Activated T-cell treated with anti-CD3 and anti-CD28 coated beads for 24 hours (primary cell): Measurements from ENCODE around the gene VPS36.
"Not testable (repeated sequence)": the region's sequence is repeated elsewhere in the genome, so short reads cannot be mapped to it uniquely, and the experiment has no call there.

Experiments
- DNase-seq: peaks from one replicate; pipeline ENCODE4 v3.0.0-alpha.2; 2020; ENCODE audit warnings: low read depth

Gene VPS36, protein sequence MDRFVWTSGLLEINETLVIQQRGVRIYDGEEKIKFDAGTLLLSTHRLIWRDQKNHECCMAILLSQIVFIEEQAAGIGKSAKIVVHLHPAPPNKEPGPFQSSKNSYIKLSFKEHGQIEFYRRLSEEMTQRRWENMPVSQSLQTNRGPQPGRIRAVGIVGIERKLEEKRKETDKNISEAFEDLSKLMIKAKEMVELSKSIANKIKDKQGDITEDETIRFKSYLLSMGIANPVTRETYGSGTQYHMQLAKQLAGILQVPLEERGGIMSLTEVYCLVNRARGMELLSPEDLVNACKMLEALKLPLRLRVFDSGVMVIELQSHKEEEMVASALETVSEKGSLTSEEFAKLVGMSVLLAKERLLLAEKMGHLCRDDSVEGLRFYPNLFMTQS

DNA sequence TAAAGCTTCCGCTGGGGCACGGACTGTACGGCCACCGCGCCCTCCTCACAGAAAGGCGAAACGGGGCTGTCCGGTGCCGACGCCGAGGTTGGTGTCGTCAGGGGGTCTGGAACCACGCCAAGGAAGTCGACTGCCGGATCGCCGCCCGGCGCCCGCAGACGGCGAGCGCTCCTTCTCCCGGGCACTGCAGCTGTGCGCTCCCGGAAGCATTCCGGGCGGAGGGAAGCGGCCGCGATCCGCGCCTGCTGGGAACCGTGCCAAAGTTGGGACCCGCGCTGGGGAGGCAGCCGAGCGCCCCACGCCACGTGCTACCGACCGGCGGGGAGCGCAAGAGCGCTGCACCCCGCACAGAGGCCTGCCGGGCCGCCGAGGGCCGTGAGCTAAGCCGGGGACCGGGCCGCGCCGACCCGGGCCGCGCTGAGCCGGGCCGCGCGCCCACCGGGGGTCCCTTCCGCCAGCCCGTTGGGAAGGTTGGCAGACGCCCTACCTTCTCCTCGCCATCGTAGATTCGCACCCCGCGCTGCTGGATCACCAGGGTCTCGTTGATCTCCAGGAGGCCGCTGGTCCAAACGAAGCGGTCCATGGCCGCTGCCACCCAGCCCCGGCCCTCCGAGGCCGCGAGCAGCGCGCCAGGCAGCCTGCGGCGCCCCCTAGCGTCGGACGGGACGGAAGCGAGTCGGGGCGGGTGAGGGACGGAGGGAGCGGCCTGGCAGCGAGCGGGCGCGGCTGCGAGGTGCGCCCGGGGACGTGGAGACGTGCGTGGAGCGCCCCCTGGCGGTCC, at the start of gene VPS36:
Gene VPS36 (minus strand): TSS at position 623 of the 781 bp plus-strand sequence. CDS start 40 bp downstream, at position 583.
- DNase-seq, result peak; percentile 94

DNA sequence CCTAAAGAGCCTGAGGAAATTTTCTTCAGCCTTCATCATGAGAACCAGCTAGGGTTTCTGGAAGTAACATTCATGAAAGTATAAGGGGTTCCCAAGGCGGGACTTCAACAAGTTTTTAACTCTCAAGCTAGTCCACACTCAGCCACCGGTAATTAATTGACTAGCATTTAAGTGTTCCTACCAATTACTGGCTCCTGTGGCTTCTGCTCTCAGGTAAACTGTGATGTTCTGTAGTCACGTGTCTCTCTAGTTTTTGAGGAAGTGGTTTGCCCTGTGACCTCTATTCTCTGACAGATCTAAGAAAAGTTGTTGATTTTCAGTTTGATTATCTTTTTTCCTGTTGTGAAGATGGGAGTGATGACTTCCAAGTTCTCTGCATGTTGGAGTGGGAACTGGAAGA, 47.5 kb upstream of the VPS36 start:
- DNase-seq, result not testable (repeated sequence)

DNA sequence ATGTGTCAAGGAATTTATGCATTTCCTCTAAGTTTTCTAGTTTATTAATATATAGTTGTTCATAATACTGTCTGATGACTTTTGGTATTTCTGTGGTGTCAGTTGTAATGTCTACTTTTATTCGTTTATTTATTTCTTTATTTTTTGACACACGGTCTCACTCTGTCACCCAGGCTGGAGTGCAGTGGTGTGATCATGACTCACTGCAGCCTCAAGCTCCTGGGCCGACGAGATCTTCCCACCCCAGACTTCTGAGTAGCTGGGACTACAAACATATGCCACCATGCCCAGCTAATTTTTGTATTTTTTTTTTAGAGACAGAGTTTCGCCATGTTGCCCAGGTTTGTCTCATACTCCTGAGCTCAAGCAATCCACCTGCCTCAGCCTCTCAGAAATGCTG, 43.8 kb upstream of the VPS36 start:
- DNase-seq, result not testable (repeated sequence)

DNA sequence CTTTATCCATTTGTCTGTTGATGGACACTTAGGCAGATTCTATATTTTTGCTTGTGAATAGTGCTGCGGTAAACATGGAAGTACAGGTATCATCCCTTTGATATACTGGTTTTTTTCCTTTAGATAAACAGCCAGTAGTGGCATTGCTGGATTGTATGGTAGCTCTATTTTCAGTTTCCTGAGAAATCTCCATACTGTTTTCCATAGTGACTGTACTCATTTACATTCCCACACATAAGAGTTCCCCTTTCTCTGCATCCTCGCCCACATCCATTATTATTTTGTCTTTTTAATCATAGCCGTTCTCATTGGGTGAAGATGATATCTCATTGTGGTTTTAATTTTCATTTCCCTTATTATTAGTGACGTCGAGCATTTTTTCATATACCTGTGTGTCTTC, 40.6 kb upstream of the VPS36 start:
- not testable (repeated sequence) for DNase-seq

DNA sequence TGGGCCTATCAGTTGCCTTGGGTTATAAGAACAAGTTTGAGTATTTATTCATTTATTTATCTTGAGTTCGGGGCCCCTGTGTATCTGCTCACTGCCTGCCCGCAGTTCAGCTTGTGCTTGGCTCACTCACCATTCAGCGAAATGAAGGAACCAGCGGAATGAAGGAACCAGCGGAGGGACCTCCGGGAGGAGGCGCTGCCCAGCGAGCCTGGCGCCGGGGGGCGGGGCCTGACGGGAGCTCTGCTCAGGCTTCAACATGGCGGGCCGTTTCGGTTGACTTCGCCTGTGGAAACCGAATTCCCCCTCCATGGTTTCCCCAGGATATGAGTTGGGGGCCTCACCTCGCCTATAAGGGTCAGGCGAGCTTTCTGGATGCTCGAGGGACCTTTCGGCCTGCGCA, 38.3 kb upstream of the VPS36 start:
- not testable (repeated sequence) for DNase-seq

DNA sequence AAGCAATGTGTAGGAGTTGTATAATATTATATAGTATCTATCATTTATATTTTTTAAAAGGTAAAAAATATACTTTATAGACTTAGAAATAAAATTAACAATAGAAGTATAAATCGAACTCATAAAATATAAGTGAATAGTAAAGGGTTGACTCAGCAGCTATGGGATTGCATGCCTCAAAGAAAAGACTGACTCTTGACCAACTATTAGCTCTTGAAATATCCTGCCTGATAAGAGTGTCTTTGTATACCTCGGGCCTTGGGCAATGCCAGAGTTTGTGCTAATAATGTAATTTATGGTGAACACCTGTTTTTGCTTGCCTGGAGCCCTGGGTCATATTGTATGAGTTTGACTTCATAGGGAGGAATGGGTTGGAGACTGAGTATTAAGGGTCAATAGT, 36.6 kb upstream of the VPS36 start:
- not testable (repeated sequence) for DNase-seq

DNA sequence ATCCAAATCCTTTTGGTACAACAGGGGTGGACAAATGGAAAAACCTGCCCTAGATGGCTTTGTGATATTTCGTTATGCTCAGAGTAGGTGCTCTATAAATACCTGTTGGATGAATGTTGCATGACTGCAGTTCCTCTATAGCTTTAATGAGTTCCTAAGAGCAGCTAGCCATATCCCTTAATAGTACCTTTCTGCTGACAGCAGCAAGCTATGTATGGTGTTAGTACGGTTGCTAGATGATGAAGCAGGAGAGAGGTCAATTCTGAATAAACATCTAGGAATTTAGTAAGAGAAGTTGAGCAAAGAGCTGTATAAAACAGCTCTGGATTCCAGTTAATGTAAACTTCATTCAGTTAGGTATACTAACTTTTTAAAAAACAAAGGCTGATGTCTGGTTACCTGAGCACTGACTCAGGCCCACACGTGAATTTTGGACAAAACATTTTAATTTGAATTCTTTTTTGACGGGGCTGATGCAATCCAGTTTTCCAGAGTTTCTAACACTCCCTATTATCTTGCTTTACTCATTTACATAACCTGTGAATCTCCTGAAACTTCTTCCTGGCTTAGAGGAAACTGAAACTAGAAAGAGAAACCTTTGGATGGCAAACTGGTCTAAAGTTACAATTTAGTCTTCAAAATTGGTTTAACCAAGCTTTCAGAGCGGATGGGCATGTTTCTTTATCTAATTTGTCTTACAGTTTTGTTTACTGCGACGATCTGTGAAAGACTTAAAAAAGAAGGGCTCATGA, 30.4 kb upstream of the VPS36 start:
- not testable (repeated sequence) for DNase-seq

DNA sequence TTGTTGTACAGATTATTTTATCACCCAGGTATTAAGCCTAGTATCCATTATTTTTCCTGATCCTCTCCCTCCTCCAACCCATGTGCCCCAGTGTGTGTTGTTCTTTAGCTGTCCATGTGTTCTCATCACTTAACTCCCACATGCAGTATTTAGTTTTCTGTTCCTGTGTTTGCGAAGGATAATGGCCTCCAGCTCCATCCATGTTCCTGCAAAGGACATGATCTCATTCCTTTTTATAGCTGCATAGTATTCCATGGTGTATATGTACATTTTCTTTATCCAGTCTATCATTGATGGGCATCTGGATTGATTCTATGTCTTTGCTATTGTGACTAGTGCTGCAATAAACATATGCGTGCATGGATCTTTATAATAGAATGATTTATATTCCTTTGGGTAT, 18.1 kb upstream of the VPS36 start:
- not testable (repeated sequence) for DNase-seq

DNA sequence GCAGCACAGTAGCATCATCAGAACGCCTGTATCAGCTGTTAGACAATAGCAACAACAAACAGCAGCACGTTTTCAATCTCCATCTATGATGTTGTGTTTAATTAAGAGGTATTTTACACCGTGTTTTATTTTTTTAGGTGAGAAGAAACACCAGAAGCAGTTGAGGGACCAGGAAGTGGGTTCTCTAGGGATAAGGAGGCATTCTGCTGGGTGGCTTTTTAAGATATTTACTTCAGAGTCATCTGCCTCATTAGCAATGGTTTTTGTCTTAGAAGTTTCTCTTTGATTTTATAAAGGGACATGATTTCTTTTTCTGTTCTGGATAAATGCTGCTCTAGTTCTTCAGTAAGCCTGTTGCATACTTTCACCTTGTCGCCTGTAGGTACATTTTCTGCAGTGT, 13.1 kb upstream of the VPS36 start:
- no peak for DNase-seq

DNA sequence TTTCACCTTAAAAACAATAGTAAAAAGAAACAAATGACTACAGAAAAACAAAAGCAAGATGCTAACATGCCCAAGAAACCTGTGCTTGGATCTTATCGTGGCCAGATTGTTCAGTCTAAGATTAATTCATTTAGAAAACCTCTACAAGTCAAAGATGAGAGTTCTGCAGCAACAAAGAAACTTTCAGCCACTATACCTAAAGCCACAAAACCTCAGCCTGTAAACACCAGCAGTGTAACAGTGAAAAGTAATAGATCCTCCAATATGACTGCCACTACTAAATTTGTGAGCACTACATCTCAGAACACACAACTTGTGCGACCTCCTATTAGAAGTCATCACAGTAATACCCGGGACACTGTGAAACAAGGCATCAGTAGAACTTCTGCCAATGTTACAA, 10.8 kb upstream of the VPS36 start:
- no peak for DNase-seq

DNA sequence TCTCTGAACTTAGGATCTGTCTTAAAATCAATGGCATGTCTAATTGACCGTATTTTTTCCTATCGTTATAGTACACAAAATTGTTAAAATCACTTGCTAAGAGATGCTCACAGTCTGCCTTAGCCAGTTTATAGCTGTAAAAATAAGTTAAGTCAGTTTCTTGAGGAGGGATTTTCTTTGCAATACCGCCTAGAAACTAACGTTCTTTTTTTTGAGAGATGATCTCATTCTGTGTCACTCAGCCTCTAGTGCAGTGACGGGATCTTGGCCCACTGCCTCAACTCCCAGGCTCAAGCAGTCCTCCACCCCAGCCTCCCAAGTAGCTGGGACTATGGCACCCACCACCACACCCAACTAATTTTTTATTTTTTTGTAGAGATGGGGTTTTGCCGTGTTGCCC, 9.2 kb upstream of the VPS36 start:
- no peak for DNase-seq

DNA sequence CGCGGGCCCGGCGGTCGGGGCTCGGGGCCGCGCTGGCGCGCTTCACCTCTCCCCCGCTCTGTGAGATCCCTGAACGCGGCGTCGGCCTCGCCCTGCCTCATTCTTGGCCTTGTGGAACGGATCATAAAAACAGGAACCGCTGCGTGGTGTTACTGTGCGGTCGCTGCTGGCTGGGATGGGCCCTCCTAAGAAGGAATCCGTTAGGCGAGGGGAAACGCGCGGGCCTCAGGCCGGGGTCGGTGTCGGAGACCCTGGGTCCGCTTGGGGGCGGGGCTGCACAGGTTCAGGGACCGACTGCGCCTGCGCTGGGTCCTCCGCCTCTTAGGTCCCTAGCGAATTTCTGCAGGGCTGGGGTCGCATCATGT, 5.2 kb upstream of the VPS36 start:
- peak; percentile 71 for DNase-seq

DNA sequence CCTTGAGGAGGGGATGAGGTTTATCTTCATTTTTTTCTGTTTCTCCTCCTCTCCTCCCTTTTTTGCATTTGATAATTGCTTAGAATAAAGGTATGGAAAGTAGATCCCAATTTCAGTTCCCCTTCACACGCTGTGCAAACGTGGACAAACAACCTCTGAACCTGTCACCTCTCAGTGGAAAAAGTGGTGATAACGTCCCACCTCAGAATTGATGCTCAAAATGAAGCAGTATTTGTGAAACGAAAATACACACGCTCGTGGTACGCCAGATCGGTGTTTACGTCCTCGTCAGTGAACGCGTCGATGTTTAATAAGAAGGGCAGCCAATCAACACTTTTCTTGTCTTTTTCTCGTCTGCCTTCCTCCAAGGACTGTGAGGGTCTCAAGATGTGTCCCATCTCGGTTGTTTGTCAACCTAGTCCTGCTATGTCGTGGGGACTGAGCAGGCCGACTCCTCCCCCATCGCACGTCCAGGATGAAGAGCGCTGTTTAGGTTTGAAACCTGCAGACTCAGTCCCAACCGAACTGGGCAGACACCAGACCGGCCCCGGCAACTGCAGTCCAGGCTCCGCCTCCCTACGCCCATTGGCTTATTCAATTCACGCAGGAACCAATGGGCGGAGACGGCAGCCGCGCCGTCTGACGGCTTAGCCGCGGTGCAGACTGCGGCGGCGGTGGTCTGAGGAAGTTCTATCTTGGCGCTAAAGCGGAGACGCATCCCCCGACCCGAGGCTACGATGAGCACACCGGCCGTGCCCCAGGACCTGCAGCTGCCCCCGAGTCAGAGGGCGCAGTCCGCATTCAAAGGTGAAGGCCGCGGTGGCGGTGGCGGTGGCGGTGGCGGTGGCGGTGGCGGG, 4.6 kb upstream of the VPS36 start, which contains the start of gene CKAP2:
Gene CKAP2 (plus strand): TSS at position 659 of the 857 bp plus-strand sequence. CDS start 79 bp downstream, at position 738.
- peak; percentile 91 for DNase-seq

DNA sequence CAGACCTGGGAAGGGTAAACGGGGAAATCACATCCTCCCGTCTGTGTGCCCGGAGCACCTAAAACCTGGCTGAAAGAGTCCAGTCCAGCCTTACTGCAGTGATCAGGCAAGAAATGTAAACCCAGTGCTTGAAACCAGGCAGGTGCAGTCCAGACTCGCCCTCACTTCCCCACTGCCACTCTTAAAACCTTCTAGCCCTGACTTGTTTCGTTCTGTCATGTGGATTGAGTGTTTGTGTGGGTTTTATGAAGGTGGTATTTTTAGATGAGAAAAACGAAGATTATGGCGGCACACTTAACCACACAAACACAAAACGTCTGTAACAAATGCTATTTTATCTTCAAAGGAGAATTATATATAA, 4.0 kb upstream of the VPS36 start:
- no peak for DNase-seq

DNA sequence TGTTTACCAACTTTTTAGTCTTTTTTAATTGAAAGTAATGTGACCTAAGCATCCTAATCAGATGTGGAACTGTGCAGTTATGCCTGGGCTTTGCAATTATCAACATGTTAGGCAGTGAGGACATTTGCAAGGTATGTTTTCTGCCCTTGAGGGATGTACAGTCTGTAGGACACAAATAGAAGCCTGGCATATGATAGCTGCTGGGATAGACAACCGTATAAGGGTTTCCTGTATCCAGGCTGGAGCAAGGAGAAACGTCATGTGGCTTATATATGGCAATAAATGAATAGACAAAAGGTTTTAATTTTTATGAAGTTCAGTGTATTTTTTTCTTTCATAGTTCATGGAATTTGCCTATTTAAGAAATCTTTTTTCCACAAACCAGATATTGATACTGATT, 2.0 kb upstream of the VPS36 start:
- no peak for DNase-seq

DNA sequence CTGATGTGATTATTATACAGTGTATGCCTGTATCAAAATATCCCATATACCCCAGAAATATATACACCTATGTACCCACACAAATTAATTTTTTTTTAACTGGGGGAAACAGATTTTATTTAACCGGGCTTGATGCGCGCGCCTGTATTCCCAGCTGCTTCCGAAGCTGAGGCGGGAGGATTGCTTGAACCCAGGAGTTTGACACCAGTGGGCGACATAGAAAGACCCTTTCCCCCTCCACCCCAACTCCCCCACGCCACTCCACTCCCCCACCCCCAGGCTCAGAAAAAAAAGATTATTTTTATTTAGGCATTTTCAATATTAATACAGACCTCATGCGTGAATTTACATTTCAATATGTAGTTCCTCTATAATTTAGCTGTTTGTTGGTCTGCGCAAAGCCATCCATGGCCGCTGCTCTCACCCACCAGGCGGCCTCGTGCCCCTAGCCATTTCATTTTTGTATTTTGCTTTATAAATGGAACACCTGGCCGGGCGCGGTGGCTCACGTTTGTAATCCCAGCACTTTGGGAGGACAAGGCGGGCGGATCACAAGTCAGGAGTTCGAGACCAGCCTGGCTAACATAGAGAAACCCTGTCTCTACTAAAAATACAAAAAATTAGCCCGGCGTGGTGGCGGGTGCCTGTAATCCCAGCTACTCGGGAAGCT, 836 bp upstream of the VPS36 start:
- no peak for DNase-seq

DNA sequence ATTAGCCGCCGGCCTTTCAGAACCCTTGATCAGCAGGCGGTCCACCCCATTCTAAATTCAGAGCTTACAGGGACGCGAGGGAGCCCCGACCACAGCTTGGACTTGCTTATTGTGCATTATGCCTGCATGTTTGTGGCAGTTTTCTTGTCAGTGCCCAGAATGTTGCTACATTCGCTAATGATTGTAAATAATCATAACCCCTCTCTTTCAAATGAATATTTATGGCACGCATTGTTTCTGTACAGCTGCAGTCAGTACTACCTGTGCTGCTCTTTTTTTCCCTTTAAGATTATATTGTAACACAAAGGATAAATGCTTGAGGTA, 321 bp upstream of the VPS36 start:
- no peak for DNase-seq

DNA sequence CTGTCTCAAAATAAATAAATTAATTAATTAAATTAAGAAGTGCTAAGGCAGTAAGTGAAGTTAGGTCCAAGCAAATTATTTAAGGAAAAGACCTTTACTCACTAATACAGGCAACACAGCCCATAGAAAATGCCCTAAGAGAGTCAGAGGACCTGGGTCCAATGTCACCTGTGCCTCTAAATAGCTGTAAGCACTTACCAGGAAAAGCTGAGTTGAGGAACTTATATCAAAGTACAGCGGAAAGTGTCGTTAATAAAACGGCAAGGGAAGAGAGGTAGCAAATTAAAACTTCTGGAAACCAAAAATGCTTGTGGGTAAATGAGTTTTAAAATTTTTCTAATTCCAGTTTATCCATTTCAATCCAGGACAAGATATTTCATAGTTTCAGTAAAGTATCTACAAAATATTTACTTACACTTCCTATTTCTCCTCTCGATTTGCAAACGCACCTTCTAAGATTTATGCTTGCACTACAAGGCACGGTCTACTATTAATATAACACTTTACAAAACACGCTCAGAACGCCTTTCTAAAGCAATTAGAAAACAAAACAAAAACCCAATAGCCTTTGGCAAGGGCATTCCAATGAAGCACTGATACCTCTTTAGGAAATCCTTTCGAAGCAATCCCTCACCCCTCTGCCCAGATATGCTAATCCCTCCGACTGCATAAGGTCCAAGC, 963 bp downstream of the VPS36 start:
- no peak for DNase-seq

DNA sequence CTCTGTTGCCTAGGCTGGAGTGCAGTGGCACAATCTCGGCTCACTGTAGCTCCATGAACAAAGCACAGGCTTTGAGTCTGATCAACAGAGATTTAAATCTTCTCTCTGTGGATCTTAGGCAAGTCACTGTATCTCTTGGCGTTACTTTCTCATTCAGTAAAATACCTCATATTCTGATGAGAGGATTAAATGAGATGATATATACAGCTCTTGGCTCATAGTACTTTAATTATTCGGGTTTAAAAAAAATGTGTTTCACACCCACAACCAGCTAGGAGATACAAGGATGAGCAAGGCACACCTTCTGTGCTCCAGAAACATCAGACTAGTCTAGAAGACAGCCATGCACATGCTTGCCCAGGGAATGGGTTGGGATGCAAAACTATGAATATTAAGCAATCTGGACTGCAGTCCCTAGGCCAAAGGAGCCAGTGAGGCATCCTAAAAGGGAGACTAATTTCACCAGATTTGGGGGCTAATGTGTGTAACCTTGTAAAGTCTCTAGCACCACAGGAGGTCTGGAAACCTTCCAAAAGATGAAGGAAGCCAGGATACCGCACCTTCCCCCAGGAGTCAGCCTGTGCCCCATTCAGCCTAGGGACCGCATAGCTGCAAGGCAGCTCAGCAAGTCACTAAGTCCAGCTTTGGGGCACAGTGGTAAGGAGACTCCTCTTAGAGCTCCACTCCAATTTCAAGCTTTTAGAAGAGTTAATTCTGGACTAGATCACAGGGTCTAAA, 2.5 kb downstream of the VPS36 start:
- no peak for DNase-seq

DNA sequence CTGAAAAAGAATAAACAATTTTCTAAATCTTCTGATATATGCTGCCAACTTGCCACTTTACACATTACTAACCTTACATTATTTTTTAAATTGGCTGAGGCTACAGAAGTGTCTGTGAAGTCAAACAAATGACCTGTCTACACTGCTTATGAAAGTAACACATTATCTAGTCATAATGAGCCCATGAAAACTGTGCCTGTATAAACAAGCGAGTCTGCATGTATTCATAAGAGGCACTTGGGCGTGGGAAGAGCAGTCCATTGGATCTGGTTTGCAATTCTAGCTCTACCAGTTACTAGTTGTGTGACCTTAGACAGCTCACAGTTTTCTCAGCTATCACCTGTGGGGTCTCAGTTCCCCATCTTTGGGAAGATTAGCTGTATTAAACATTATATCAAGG, 3.1 kb downstream of the VPS36 start:
- no peak for DNase-seq
